HFFc6 (cell line): ENCODE results near the gene ARCN1. TPM values are rescaled to one million over a fixed set of nuclear protein-coding genes. Genes with fewer than 3 reads are reported as not detected.

Experiments
- DNase-seq: peaks from one replicate; pipeline ENCODE4 v3.0.0-alpha.2; 2018
- H3K27ac Mint-ChIP-seq: 2 replicates; pipeline ENCODE4 v1.8.0; 2020; ENCODE audit warnings: mild to moderate bottlenecking, mixed read lengths
- H3K27me3 Mint-ChIP-seq: 2 replicates; pipeline ENCODE4 v1.8.0; 2021; ENCODE audit warnings: mild to moderate bottlenecking, moderate library complexity, mixed read lengths; ENCODE audit not compliant: insufficient read depth
- H3K36me3 Mint-ChIP-seq: 2 replicates; pipeline ENCODE4 v1.8.0; 2021; ENCODE audit warnings: low read depth, mixed read lengths
- H3K4me1 Mint-ChIP-seq: 2 replicates; pipeline ENCODE4 v1.8.0; 2020; ENCODE audit warnings: low read depth, mixed read lengths
- H3K4me3 Mint-ChIP-seq: 2 replicates; pipeline ENCODE4 v1.8.0; 2020; ENCODE audit warnings: mild to moderate bottlenecking, moderate library complexity, mixed read lengths
- H3K9me3 Mint-ChIP-seq: 2 replicates; pipeline ENCODE4 v1.8.0; 2020; ENCODE audit warnings: mild to moderate bottlenecking, mixed read lengths
- total RNA-seq, 6 experiments: library from RNA; stranded (reverse); fragmentation: NEBNext Ultra II Directional; extraction: Animal tissue kit (Norgen Biotek cat#: 25700); gene quantifications; 2 replicates in 1 of 6; 3 replicates in 5 of 6; pipeline ENCODE4 v1.2.3, GENCODE V29; 2021
- TF ChIP-seq, protein P1 (sequence below): fragments of 200-600 bp; sonication (generic); IDR thresholded peaks from 2 replicates; pipeline ENCODE4 v1.5.0; 2021; ENCODE audit warnings: antibody characterized with exemption, mild to moderate bottlenecking

Gene ARCN1
- total RNA-seq, 6 experiments from 2014 or later: 271 to 331 (median 319) TPM

DNA sequence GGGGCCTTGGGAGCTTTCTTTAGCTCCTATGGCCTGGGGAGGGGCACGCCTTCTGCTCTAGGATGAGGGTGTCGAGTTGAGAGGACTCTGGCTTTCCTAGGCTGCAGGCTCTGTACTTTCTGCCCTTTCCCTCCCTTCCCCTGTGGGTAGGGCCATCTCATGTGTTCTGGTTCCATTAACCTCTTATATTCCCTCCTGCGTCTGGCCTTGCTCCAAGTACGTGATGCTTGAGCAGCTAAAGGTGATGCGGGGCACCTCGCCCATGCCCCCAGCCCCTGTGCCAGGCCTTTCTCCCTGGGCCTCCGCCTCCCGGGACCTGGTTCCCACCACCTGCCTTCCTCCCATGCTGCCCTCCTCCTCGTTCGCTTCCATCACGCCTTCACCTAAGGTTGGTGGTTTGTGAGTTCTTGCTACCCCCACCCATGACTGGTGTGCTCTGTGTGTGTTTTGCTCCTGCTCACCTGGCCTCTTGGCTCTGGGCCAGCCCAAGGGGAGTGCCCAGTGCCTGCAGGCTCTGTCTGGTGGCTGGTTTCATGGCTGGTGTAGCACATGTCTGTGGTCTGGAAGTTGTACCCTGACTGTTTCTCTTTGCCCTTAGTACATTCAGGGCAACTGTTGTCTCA, 69.3 kb downstream of the ARCN1 start:
- TF ChIP-seq, protein P1, sequence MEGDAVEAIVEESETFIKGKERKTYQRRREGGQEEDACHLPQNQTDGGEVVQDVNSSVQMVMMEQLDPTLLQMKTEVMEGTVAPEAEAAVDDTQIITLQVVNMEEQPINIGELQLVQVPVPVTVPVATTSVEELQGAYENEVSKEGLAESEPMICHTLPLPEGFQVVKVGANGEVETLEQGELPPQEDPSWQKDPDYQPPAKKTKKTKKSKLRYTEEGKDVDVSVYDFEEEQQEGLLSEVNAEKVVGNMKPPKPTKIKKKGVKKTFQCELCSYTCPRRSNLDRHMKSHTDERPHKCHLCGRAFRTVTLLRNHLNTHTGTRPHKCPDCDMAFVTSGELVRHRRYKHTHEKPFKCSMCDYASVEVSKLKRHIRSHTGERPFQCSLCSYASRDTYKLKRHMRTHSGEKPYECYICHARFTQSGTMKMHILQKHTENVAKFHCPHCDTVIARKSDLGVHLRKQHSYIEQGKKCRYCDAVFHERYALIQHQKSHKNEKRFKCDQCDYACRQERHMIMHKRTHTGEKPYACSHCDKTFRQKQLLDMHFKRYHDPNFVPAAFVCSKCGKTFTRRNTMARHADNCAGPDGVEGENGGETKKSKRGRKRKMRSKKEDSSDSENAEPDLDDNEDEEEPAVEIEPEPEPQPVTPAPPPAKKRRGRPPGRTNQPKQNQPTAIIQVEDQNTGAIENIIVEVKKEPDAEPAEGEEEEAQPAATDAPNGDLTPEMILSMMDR: no peak
- no peak overlapping the region for H3K27ac Mint-ChIP-seq
- H3K4me1 Mint-ChIP-seq: peaks cover 6% of the 10 kb centered on the region
- no peaks in the 10 kb centered on the region for H3K9me3 Mint-ChIP-seq
- DNase-seq: no peak
- peaks cover 17% of the 10 kb centered on the region for H3K36me3 Mint-ChIP-seq
- no peak overlapping the region for H3K4me3 Mint-ChIP-seq
- H3K27me3 Mint-ChIP-seq: no peaks in the 10 kb centered on the region

DNA sequence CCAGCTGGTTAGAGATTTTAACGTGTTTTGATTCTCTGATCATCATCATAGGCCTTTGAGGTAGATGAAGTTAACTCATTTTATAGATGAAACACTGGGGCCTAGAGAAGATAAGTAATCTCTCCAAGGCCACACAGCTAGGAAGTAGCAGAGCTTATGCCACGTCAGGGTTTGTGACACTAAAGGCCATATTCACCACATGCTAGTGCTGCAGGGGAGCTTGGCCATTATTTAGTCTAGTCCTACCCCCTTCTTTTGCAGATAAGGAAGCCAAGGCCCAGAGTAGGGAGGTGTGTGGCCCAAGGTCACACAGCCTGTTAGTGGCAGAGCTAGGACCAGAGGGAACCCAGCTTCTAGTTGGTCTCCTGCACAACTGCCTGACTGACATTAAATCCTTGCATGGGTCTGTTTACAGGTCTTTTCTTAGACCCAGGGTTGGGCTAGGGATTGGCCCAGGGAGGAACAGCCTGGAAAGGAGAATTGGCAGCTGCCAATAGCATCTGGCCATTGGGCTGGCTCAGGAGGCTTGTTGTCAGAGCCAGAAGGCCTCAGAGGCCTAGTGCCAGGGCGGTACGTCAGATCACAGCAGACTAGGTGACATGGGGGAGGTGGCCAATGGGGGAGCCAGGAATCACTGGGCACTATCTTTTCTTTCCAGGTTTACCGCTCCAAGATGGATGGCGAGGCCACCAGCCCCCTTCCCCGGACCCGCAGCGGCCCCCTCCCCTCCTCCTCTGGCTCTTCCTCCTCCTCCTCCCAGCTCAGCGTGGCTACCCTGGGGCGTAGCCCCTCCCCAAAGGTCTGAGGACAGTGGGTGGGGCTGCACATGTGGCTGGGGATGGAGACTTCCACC, 71.2 kb downstream of the ARCN1 start:
- no peak overlapping the region for H3K4me3 Mint-ChIP-seq
- TF ChIP-seq, protein P1: no peak
- H3K36me3 Mint-ChIP-seq: peaks cover 18% of the 10 kb centered on the region; the same call in 1 of the 2 replicates
- no peak overlapping the region for H3K27ac Mint-ChIP-seq
- DNase-seq: no peak
- H3K4me1 Mint-ChIP-seq: no peaks in the 10 kb centered on the region; the same call in 1 of the 2 replicates
- no peaks in the 10 kb centered on the region for H3K9me3 Mint-ChIP-seq
- H3K27me3 Mint-ChIP-seq: peaks cover under 1% of the 10 kb centered on the region; the same call in 1 of the 2 replicates

DNA sequence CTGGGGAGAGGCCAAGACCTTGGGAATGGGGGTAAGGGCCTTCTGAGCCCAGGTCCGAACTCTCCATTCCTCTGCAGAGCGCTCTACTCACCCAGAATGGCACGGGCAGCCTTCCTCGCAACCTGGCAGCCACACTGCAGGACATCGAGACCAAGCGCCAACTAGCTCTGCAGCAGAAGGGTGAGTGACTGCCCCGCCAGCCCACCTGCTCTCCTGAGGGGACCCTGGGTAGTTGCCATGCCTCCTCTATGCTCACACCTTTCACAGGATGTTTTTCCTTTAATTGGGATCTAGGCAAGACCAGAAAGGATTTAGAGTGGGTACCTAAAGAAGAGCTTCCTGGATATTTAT, 71.8 kb downstream of the ARCN1 start:
- Mint-ChIP-seq H3K4me1 (no peaks in the 10 kb centered on the region; the same call in 1 of the 2 replicates), H3K36me3 (peaks cover 16% of the 10 kb centered on the region; the same call in 1 of the 2 replicates), H3K9me3 (no peaks in the 10 kb centered on the region), H3K27ac (no peak overlapping the region), H3K27me3 (peaks cover 4% of the 10 kb centered on the region; the same call in 1 of the 2 replicates), H3K4me3 (no peak overlapping the region)
- no peak for DNase-seq
- TF ChIP-seq, protein P1: no peak

GRCh38 chr11:118644496-118644895, 72.3 kb downstream of the ARCN1 start:
- DNase-seq: no peak
- no peaks in the 10 kb centered on the region for H3K9me3 Mint-ChIP-seq
- H3K27me3 Mint-ChIP-seq: peaks cover 4% of the 10 kb centered on the region; the same call in 1 of the 2 replicates
- H3K4me3 Mint-ChIP-seq: no peak overlapping the region
- TF ChIP-seq, protein P1: no peak
- H3K36me3 Mint-ChIP-seq: peaks cover 16% of the 10 kb centered on the region; the same call in 1 of the 2 replicates
- no peaks in the 10 kb centered on the region; the same call in 1 of the 2 replicates for H3K4me1 Mint-ChIP-seq
- no peak overlapping the region for H3K27ac Mint-ChIP-seq

GRCh38 chr11:118645066-118645715, 73.0 kb downstream of the ARCN1 start:
- Mint-ChIP-seq H3K4me3 (no peak overlapping the region), H3K27me3 (peaks cover 4% of the 10 kb centered on the region; the same call in 1 of the 2 replicates), H3K27ac (no peak overlapping the region), H3K36me3 (peaks cover 16% of the 10 kb centered on the region; the same call in 1 of the 2 replicates), H3K4me1 (no peaks in the 10 kb centered on the region; the same call in 1 of the 2 replicates), H3K9me3 (no peaks in the 10 kb centered on the region)
- no peak for DNase-seq
- TF ChIP-seq, protein P1: no peak
